Stimulated activated CD8-positive, alpha-beta memory T cell treated with anti-CD3 and anti-CD28 coated beads, Interleukin-12 subunit alpha, Interleukin-12 subunit beta, amount 100 ng/mL, for 4 hours (primary cell): ENCODE measurements around the gene SPPL2C.

Source experiments
- DNase-seq: peaks from one replicate; pipeline ENCODE4 v3.0.0-alpha.2; 2020; ENCODE audit warnings: low read depth

SPPL2C gene

DNA sequence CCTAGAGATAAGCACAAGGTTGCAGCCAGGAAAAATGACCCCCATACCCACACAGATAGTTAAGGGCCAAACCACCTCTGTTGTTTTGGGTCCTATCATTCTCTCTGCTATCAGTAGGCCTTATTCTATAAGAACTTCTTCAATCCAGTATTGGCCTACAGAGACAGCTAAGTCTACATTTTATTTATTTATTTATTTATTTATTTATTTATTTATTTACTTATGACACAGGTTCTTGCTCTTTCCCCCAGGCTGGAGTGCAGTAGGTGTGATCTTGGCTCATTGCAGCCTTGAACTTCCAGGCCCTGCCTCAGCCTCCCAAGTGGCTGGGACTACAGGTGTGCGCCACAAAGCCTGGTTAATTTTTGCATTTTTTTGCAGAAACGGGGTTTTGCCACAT is 42.2 kb downstream of the SPPL2C start:
- no peak for DNase-seq

DNA sequence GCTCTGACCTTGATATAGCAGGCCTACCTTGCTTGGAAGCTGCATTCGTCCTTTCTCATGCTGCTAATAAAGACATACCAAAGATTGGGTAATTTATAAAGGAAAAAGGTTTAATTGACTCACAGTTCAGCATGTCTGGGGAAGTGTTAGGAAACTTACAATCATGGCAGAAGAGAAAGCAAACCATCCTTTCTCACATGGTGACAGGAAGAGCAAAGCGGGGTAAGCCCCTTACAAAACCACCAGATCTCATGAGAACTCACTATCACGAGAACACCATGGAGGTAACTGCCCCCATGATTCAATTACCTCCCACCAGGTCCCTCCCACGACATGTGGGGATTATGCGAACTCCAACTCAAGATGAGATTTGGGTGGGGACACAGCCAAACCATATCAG is 43.7 kb downstream of the SPPL2C start:
- no peak for DNase-seq

DNA sequence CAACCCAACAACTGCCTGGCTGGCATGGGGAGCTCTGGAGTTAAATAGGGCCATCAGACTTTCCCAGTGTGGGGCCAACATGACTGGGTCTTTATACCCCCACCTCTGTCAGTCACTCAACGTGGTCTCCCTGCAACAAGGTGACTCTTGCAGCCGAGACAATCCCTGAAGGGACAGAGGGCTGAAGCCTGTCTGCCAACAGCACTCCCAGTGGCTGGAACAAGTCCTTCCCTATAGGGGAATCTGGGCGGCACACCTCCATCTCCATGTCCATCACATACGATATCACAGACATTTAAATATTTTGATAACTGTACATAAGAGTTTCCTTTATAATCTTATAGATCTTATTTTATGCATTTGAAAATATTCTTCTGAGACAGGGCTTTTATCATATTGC is 44.9 kb downstream of the SPPL2C start:
- no peak for DNase-seq

DNA sequence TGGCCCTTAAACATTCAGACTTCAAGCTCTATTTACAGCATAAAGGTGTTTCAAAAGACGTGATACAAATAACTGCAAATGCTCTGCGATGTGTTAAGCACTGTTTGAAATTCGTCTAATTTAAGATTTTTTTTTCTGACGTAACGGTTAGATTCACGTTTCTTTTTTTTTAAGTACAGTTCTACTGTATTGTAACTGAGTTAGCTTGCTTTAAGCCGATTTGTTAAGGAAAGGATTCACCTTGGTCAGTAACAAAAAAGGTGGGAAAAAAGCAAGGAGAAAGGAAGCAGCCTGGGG is 49.0 kb downstream of the SPPL2C start:
- DNase-seq = no peak

DNA sequence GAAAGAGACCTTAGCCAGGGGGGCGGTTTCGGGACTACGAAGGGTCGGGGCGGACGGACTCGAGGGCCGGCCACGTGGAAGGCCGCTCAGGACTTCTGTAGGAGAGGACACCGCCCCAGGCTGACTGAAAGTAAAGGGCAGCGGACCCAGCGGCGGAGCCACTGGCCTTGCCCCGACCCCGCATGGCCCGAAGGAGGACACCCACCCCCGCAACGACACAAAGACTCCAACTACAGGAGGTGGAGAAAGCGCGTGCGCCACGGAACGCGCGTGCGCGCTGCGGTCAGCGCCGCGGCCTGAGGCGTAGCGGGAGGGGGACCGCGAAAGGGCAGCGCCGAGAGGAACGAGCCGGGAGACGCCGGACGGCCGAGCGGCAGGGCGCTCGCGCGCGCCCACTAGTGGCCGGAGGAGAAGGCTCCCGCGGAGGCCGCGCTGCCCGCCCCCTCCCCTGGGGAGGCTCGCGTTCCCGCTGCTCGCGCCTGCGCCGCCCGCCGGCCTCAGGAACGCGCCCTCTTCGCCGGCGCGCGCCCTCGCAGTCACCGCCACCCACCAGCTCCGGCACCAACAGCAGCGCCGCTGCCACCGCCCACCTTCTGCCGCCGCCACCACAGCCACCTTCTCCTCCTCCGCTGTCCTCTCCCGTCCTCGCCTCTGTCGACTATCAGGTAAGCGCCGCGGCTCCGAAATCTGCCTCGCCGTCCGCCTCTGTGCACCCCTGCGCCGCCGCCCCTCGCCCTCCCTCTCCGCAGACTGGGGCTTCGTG is 49.5 kb downstream of the SPPL2C start, which contains the start of gene MAPT:
MAPT (plus strand) TSS at position 533 of the 763 bp plus-strand sequence. CDS start 67,784 bp downstream, outside the sequence.
- DNase-seq = peak; percentile 76

DNA sequence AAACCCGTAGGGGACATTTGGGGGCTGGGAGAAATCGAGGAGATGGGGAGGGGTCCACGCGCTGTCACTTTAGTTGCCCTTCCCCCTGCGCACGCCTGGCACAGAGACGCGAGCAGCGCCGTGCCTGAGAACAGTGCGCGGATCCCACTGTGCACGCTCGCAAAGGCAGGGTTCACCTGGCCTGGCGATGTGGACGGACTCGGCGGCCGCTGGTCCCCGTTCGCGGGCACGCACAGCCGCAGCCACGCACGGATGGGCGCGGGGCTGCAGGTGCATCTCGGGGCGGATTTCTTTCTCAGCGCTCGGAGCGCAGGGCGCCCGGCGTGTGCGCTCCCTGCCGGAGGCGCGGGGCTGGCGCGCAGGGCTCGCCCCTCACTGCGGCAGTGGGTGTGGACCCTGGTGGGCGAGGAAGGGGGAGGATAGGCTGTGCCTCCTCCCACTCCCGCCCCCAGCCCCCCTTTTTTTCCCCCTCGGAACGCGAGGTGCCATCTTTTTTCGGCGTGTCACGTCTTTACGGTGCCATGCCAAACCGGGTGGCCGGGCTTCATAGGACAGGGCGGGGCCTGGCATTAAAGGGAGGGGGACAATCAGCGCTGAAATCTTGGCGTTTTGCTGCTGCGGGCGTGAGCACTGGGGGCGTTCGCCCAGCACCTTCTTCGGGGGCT is 50.8 kb downstream of the SPPL2C start:
- DNase-seq = no peak

DNA sequence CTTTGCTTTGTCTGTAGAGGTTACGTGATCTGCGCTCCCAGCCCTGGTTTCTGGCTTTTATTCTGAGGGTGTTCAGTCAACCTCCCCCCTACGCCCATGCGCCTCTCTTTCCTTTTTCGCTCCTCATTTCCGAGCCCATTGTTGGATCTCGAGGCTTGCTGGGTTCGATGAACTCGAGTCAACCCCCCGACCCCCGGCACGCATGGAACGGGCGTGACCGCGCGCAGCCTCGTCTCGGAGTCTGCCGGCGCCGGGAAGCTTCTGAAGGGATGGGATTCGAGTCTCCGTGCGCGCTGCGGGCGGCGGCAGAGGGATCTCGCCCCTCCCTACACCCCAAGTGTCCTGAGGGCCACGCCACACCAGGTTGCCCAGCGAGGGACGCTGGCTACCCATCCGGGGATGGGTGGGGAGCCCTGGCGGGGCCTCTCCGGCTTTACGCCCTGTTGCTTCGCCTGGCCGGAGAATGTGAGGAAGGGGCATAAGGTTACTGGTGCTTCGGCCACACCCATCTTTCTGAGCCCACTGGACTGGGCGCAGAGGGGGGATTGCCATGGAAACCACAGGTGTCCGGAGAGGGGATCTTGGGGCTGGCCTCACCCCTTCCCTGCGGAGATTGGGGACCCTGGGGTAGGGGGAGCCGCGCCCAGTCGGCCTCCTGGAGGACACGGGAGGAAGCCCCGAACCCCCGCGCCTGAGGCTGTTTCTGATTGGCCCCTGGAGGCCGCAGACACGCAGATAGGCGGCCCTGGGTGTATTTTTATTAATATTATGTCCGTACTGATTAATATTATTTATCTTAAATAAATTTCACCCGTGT is 51.5 kb downstream of the SPPL2C start:
- DNase-seq = no peak
